HEK293 (cell line): Measurements from ENCODE around the gene NAPB.

Source experiments
- CTCF ChIA-PET: fragments of 350-600 bp; formaldehyde crosslinking; extraction: SDS; loops from one replicate; lab custom pipeline; 2021; ENCODE audit warnings: antibody characterized with exemption; lab: Yijun Ruan, JAX
- POLR2A ChIA-PET: fragments of 300-600 bp; formaldehyde crosslinking; extraction: SDS; loops from one replicate; lab custom pipeline; 2020; ENCODE audit warnings: antibody characterized with exemption, inconsistent platforms; lab: Yijun Ruan, JAX
- H3K27ac ChIP-seq: fragments of 200-500 bp; sonication (Bioruptor generic); 2 replicates; pipeline ENCODE4 v1.5.1; 2014; ENCODE audit warnings: low read depth, low read length, control low read depth, inconsistent platforms; ENCODE audit errors: extremely low read depth
- H3K36me3 ChIP-seq, 2 experiments: fragments of 200-500 bp in 1 of 2; sonication (Bioruptor generic) in 1 of 2; 1 replicate in 1 of 2; 2 replicates in 1 of 2; pipeline ENCODE4 v1.5.1; 2014 to 2017; ENCODE audit warnings: inconsistent platforms in 2 of 2, low read length in 2 of 2; ENCODE audit not compliant: control insufficient read depth in 2 of 2, insufficient read depth in 1 of 2
- H3K4me1 ChIP-seq: fragments of 200-500 bp; sonication (Bioruptor generic); 2 replicates; pipeline ENCODE4 v1.5.1; 2014; ENCODE audit warnings: mild to moderate bottlenecking, low read length, inconsistent platforms; ENCODE audit not compliant: control insufficient read depth, insufficient read depth
- H3K4me3 ChIP-seq: 2 replicates; pipeline ENCODE4 v1.5.1; 2011; ENCODE audit warnings: low read depth, mild to moderate bottlenecking, control low read depth, low read length, moderate library complexity
- H3K9me3 ChIP-seq: fragments of 200-500 bp; sonication (Bioruptor generic); 2 replicates; pipeline ENCODE4 v1.5.1; 2014; ENCODE audit warnings: low read depth, low read length, inconsistent platforms; ENCODE audit not compliant: control insufficient read depth, insufficient read depth
- GLI2 ChIP-seq: fragments of 450-650 bp; formaldehyde crosslinking; IDR thresholded peaks from 2 replicates; pipeline ENCODE4; 2017; ENCODE audit warnings: missing biosample characterization, missing genetic modification characterization, low read depth, borderline replicate concordance
- HOXA7 ChIP-seq: sonication (generic); formaldehyde crosslinking; IDR thresholded peaks from 2 replicates; pipeline ENCODE4 v1.8.1; 2022; ENCODE audit warnings: missing genetic modification reagents, borderline replicate concordance
- IKZF3 ChIP-seq: fragments of 450-650 bp; IDR thresholded peaks from 2 replicates; pipeline ENCODE4 v1.5.0; 2018; ENCODE audit warnings: missing biosample characterization, mild to moderate bottlenecking, missing genetic modification characterization, moderate library complexity
- KLF9 ChIP-seq: fragments of 450-650 bp; formaldehyde crosslinking; IDR thresholded peaks from 2 replicates; pipeline ENCODE4 v1.5.1; 2016; ENCODE audit warnings: missing biosample characterization, missing genetic modification characterization, low read depth
- SP2 ChIP-seq: fragments of 450-650 bp; formaldehyde crosslinking; IDR thresholded peaks from 2 replicates; pipeline ENCODE4 v1.5.1; 2016; ENCODE audit warnings: missing biosample characterization, missing genetic modification characterization
- ZBTB20 ChIP-seq: fragments of 450-650 bp; formaldehyde crosslinking; IDR thresholded peaks from 2 replicates; pipeline ENCODE4 v1.5.1; 2016; ENCODE audit warnings: missing biosample characterization, missing genetic modification characterization
- ZFHX2 ChIP-seq: fragments of 450-650 bp; formaldehyde crosslinking; conservative IDR thresholded peaks from 2 replicates; pipeline ENCODE4 v1.5.1; 2016; ENCODE audit warnings: missing biosample characterization, missing genetic modification characterization
- ZNF112 ChIP-seq: fragments of 450-650 bp; formaldehyde crosslinking; IDR thresholded peaks from 2 replicates; pipeline ENCODE4 v1.5.0; 2017; ENCODE audit warnings: missing biosample characterization, missing genetic modification characterization
- ZNF155 ChIP-seq: fragments of 450-650 bp; formaldehyde crosslinking; IDR thresholded peaks from 2 replicates; pipeline ENCODE4 v1.5.1; 2016; ENCODE audit warnings: missing biosample characterization, missing genetic modification characterization
- ZNF157 ChIP-seq: fragments of 450-650 bp; formaldehyde crosslinking; IDR thresholded peaks from 2 replicates; pipeline ENCODE4 v1.5.1; 2016; ENCODE audit warnings: missing biosample characterization, missing genetic modification characterization
- ZNF23 ChIP-seq: fragments of 450-650 bp; formaldehyde crosslinking; IDR thresholded peaks from 2 replicates; pipeline ENCODE4 v1.5.1; 2016; ENCODE audit warnings: missing biosample characterization, missing genetic modification characterization, borderline replicate concordance
- ZNF394 ChIP-seq: fragments of 450-650 bp; formaldehyde crosslinking; IDR thresholded peaks from 2 replicates; pipeline ENCODE4 v1.5.1; 2016; ENCODE audit warnings: missing biosample characterization, missing genetic modification characterization, mild to moderate bottlenecking, moderate library complexity, borderline replicate concordance
- ZNF473 ChIP-seq: fragments of 450-650 bp; formaldehyde crosslinking; IDR thresholded peaks from 2 replicates; pipeline ENCODE4 v1.5.1; 2017; ENCODE audit warnings: missing biosample characterization, missing genetic modification characterization
- ZNF571 ChIP-seq: fragments of 450-650 bp; formaldehyde crosslinking; IDR thresholded peaks from 2 replicates; pipeline ENCODE4 v1.5.0; 2017; ENCODE audit warnings: missing biosample characterization, missing genetic modification characterization
- ZNF626 ChIP-seq: fragments of 450-650 bp; sonication (Bioruptor Pico); formaldehyde crosslinking; IDR thresholded peaks from 2 replicates; pipeline ENCODE4 v1.5.1; 2018; ENCODE audit warnings: missing biosample characterization, missing genetic modification characterization, inconsistent platforms
- ZNF654 ChIP-seq: fragments of 450-650 bp; formaldehyde crosslinking; IDR thresholded peaks from 2 replicates; pipeline ENCODE4 v1.5.1; 2016; ENCODE audit warnings: low read depth, missing biosample characterization, missing genetic modification characterization
- ZNF658 ChIP-seq: fragments of 450-650 bp; formaldehyde crosslinking; IDR thresholded peaks from 2 replicates; pipeline ENCODE4; 2016; ENCODE audit warnings: missing biosample characterization, missing genetic modification characterization
- ZNF664 ChIP-seq: fragments of 450-650 bp; formaldehyde crosslinking; IDR thresholded peaks from 2 replicates; pipeline ENCODE4 v1.5.1; 2016; ENCODE audit warnings: missing biosample characterization, missing genetic modification characterization
- ZNF670 ChIP-seq: fragments of 450-650 bp; formaldehyde crosslinking; IDR thresholded peaks from 2 replicates; pipeline ENCODE4 v1.5.1; 2016; ENCODE audit warnings: missing biosample characterization, missing genetic modification characterization, low read depth
- ZNF791 ChIP-seq: fragments of 450-650 bp; formaldehyde crosslinking; IDR thresholded peaks from 2 replicates; pipeline ENCODE4 v1.5.1; 2016; ENCODE audit warnings: missing biosample characterization, missing genetic modification characterization
- TF ChIP-seq, protein P1 (sequence below): fragments of 450-650 bp; IDR thresholded peaks from 2 replicates; pipeline ENCODE4 v1.5.1; 2018; ENCODE audit warnings: missing biosample characterization, mild to moderate bottlenecking, missing genetic modification characterization
- TF ChIP-seq, protein P2 (sequence below): fragments of 450-650 bp; formaldehyde crosslinking; conservative IDR thresholded peaks from 2 replicates; pipeline ENCODE4 v1.5.1; 2016; ENCODE audit warnings: low read depth, missing biosample characterization, missing genetic modification characterization
- TF ChIP-seq, protein P3 (sequence below): fragments of 450-650 bp; formaldehyde crosslinking; IDR thresholded peaks from 2 replicates; pipeline ENCODE4 v1.5.1; 2016; ENCODE audit warnings: missing biosample characterization, missing genetic modification characterization
- TF ChIP-seq, protein P4 (sequence below): fragments of 450-650 bp; formaldehyde crosslinking; IDR thresholded peaks from 2 replicates; pipeline ENCODE4 v1.5.1; 2016; ENCODE audit warnings: missing biosample characterization, missing genetic modification characterization

Gene NAPB

DNA sequence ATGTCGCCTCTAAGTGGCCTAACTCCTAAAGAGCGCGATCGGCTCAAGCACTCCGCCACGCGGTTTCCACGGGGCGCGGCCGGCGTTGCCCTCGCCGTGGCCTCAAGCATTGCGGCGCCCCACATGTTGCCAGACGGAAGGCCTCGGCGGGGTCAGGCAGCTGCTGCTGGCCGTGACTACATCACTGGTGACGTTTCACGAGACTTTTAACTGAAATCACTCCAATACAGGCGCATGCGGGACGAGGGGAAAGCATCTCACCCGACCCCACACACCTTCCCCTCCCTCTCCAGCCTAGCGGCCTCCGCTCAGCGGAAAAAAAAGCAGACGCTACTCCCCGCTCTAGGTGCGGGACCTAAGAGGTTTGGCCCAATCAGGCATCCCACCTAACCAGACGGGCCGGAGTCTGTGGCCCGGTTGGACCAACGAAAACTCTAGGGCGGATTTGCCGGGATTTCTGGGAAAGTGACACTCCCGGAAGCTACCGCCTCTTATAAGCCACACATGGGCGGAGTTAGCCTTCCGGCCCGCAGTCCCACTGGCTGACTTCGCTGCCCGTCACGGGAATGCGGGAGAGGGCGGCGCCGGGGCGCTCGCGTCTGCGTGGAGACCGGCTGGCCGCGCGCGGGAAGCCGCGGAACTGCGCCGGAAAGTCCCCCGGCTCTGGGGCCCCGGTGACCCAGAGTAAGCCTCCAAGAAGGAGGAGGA, 70.9 kb downstream of the NAPB start, which contains the start of gene NXT1 (continued):
- TF ChIP-seq ZNF626 (tag by site-specific recombination): no peak
- peak; percentile 93 for TF ChIP-seq ZNF394 (tag by site-specific recombination)
- TF ChIP-seq, protein P1, sequence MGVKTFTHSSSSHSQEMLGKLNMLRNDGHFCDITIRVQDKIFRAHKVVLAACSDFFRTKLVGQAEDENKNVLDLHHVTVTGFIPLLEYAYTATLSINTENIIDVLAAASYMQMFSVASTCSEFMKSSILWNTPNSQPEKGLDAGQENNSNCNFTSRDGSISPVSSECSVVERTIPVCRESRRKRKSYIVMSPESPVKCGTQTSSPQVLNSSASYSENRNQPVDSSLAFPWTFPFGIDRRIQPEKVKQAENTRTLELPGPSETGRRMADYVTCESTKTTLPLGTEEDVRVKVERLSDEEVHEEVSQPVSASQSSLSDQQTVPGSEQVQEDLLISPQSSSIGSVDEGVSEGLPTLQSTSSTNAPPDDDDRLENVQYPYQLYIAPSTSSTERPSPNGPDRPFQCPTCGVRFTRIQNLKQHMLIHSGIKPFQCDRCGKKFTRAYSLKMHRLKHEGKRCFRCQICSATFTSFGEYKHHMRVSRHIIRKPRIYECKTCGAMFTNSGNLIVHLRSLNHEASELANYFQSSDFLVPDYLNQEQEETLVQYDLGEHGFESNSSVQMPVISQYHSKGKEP (tag by site-specific recombination): no peak
- TF ChIP-seq ZNF658 (tag by site-specific recombination): no peak
- TF ChIP-seq HOXA7 (CRISPR knock-in tag): no peak
- no peak for TF ChIP-seq ZNF791 (tag by site-specific recombination)
- TF ChIP-seq ZNF670 (tag by site-specific recombination): no peak

DNA sequence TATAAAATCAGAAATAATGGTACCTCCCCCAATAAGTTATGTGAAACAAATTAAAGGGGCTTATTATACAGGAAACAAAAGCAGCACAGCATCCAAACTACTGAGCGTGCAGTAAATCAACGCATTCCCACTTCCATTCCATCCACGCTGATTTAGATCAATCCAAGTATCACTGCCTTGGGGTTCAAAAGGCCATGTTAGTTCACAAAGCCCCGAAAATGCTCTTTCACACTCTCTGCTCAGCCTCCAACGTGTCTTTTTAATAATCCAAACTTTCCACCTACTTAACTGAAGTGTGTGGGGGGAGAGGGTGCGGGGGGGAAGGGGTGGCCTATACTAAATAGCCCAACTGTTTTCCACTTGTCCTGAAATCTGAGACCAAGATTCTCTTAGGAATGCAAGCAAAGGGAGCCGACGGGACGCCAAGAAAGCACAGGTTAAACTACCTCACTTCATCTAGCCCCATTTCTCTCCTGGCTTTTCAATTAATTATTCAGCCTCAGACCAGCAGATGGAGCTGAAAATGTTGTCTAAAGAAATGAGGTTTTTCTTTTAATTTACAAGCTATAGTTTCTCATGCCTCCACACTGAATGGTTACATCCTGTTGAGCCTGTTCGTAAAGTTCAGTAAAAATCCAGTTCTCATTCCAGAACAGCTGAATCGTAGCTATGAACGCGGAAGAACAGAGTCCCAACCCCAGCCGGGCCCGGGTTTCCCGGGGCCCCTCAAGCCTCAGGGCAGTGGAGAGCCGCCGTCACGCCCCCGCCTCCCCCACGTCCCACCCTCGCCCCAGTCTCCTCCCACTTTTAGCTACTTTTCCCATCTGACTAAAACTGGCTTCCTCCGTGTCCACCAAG, 71.7 kb downstream of the NAPB start:
- H3K4me1 ChIP-seq: 0 out of 2 replicates have a peak, but pooled peaks cover 2% of the 10 kb centered on the region
- ChIA-PET CTCF (interaction anchor here (0.5 to 1.3 kb wide), 16 partner anchors 8 to 664 kb away, joined by 3 to 11 read pairs (median 4); partner anchors contain the start of gene NAPB), POLR2A (interaction anchor here (0.6 to 2.6 kb wide), 15 partner anchors 9 to 1721 kb away, joined by 3 to 30 read pairs (median 5); partner anchors contain the start of genes GZF1 and NAPB)
- H3K4me3 ChIP-seq: peak overlapping the region; percentile 77
- H3K9me3 ChIP-seq: no peaks in the 10 kb centered on the region
- peak overlapping the region; percentile 85 for H3K27ac ChIP-seq
- H3K36me3 ChIP-seq: peaks cover 0 to 18% of the 10 kb centered on the region in 2 experiments; a peak in 2 of 3 replicates
- TF ChIP-seq ZNF571 (tag by site-specific recombination) (no peak), ZNF23 (tag by site-specific recombination) (no peak), GLI2 (no peak), ZNF157 (tag by site-specific recombination) (no peak), ZNF664 (tag by site-specific recombination) (0 out of 2 replicates have a peak, but pooled peaks have one; percentile 47), SP2 (tag by site-specific recombination) (no peak), KLF9 (tag by site-specific recombination) (peak; percentile 87), ZNF473 (no peak), ZBTB20 (tag by site-specific recombination) (peak; percentile 99), ZFHX2 (tag by site-specific recombination) (peak; percentile 84), IKZF3 (tag by site-specific recombination) (no peak), ZNF654 (tag by site-specific recombination) (peak; percentile 29; the same call in 1 of the 2 replicates), ZNF112 (tag by site-specific recombination) (no peak), ZNF155 (tag by site-specific recombination) (no peak)
- TF ChIP-seq, protein P2, sequence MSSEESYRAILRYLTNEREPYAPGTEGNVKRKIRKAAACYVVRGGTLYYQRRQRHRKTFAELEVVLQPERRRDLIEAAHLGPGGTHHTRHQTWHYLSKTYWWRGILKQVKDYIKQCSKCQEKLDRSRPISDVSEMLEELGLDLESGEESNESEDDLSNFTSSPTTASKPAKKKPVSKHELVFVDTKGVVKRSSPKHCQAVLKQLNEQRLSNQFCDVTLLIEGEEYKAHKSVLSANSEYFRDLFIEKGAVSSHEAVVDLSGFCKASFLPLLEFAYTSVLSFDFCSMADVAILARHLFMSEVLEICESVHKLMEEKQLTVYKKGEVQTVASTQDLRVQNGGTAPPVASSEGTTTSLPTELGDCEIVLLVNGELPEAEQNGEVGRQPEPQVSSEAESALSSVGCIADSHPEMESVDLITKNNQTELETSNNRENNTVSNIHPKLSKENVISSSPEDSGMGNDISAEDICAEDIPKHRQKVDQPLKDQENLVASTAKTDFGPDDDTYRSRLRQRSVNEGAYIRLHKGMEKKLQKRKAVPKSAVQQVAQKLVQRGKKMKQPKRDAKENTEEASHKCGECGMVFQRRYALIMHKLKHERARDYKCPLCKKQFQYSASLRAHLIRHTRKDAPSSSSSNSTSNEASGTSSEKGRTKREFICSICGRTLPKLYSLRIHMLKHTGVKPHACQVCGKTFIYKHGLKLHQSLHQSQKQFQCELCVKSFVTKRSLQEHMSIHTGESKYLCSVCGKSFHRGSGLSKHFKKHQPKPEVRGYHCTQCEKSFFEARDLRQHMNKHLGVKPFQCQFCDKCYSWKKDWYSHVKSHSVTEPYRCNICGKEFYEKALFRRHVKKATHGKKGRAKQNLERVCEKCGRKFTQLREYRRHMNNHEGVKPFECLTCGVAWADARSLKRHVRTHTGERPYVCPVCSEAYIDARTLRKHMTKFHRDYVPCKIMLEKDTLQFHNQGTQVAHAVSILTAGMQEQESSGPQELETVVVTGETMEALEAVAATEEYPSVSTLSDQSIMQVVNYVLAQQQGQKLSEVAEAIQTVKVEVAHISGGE (tag by site-specific recombination): no peak
- TF ChIP-seq, protein P3, sequence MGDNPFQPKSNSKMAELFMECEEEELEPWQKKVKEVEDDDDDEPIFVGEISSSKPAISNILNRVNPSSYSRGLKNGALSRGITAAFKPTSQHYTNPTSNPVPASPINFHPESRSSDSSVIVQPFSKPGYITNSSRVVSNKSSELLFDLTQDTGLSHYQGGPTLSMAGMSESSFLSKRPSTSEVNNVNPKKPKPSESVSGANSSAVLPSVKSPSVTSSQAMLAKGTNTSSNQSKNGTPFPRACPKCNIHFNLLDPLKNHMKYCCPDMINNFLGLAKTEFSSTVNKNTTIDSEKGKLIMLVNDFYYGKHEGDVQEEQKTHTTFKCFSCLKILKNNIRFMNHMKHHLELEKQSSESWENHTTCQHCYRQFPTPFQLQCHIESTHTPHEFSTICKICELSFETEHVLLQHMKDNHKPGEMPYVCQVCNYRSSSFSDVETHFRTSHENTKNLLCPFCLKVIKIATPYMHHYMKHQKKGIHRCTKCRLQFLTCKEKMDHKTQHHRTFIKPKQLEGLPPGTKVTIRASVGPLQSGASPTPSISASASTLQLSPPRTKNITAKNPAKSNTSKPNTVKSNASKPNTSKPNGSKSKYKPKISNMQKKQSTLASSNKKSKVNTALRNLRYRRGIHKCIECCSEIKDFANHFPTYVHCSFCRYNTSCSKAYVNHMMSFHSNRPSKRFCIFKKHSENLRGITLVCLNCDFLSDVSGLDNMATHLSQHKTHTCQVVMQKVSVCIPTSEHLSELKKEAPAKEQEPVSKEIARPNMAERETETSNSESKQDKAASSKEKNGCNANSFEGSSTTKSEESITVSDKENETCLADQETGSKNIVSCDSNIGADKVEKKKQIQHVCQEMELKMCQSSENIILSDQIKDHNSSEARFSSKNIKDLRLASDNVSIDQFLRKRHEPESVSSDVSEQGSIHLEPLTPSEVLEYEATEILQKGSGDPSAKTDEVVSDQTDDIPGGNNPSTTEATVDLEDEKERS (tag by site-specific recombination): no peak
- TF ChIP-seq, protein P4, sequence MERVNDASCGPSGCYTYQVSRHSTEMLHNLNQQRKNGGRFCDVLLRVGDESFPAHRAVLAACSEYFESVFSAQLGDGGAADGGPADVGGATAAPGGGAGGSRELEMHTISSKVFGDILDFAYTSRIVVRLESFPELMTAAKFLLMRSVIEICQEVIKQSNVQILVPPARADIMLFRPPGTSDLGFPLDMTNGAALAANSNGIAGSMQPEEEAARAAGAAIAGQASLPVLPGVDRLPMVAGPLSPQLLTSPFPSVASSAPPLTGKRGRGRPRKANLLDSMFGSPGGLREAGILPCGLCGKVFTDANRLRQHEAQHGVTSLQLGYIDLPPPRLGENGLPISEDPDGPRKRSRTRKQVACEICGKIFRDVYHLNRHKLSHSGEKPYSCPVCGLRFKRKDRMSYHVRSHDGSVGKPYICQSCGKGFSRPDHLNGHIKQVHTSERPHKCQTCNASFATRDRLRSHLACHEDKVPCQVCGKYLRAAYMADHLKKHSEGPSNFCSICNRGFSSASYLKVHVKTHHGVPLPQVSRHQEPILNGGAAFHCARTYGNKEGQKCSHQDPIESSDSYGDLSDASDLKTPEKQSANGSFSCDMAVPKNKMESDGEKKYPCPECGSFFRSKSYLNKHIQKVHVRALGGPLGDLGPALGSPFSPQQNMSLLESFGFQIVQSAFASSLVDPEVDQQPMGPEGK (tag by site-specific recombination): peak; percentile 75
